PC-3 (cell line): ENCODE measurements around the gene RSAD1. TPM values are rescaled to one million over a fixed set of nuclear protein-coding genes. Genes with fewer than 3 reads are reported as not detected.
A peak's percentile ranks its signal among the peaks of the same experiment; 100 is the strongest.

Experiments
- ATAC-seq: fragments of 200-7000 bp; cut with Tn5 transposase; 2 replicates; pipeline ENCODE4 v1.9.1; 2020; ENCODE audit warnings: mild to moderate bottlenecking, moderate library complexity
- BruUV-seq: library from RNA; stranded (reverse); fragments of 400-500 nt; replicated peaks from 2 replicates; lab custom pipeline; 2021; lab: Mats Ljungman, UMichigan
- CTCF ChIA-PET: fragments of 300-600 bp; sonication (Branson Sonifier 250); formaldehyde crosslinking; loops from one replicate; lab custom pipeline; 2022; ENCODE audit warnings: antibody characterized with exemption; lab: Charles Lee
- POLR2A ChIA-PET: fragments of 300-600 bp; sonication (Branson Sonifier 250); formaldehyde crosslinking; loops from one replicate; lab custom pipeline; 2022; ENCODE audit warnings: antibody characterized with exemption; ENCODE audit not compliant: unreplicated experiment; lab: Charles Lee
- DNase-seq: peaks from one replicate; pipeline ENCODE4 v3.0.0-alpha.2; 2015
- H2AFZ ChIP-seq: fragments of 300-600 bp; sonication (generic); 2 replicates; pipeline ENCODE4 v1.6.0; 2016; ENCODE audit warnings: antibody characterized with exemption, low read length
- H3F3A ChIP-seq: fragments of 300-600 bp; sonication (generic); one replicate; pipeline ENCODE4 v1.6.0; 2017; ENCODE audit warnings: antibody characterized with exemption, low read length, control low read depth, mild to moderate bottlenecking; ENCODE audit not compliant: unreplicated experiment
- H3K27ac ChIP-seq: fragments of 300-600 bp; sonication (generic); 2 replicates; pipeline ENCODE4 v1.5.1; 2016; ENCODE audit warnings: mild to moderate bottlenecking, low read length
- H3K27me3 ChIP-seq: fragments of 300-600 bp; sonication (generic); 2 replicates; pipeline ENCODE4 v1.6.1; 2016; ENCODE audit warnings: low read length, mixed read lengths
- H3K36me3 ChIP-seq: fragments of 300-600 bp; sonication (generic); 2 replicates; pipeline ENCODE4 v1.6.1; 2016; ENCODE audit warnings: low read depth, mixed run types, low read length, mixed read lengths
- H3K4me1 ChIP-seq: fragments of 300-600 bp; sonication (generic); 2 replicates; pipeline ENCODE4 v1.5.1; 2016; ENCODE audit warnings: low read length; ENCODE audit not compliant: insufficient read depth
- H3K4me2 ChIP-seq: fragments of 300-600 bp; sonication (generic); 2 replicates; pipeline ENCODE4 v1.6.0; 2016; ENCODE audit warnings: low read length
- H3K4me3 ChIP-seq: fragments of 300-600 bp; sonication (generic); 2 replicates; pipeline ENCODE4 v1.5.1; 2016; ENCODE audit warnings: mild to moderate bottlenecking, low read length, mixed read lengths
- H3K79me2 ChIP-seq: fragments of 300-600 bp; sonication (generic); 2 replicates; pipeline ENCODE4 v1.6.1; 2017; ENCODE audit warnings: low read length, mixed read lengths
- H3K9ac ChIP-seq: fragments of 300-600 bp; sonication (generic); 2 replicates; pipeline ENCODE4 v1.6.0; 2016; ENCODE audit warnings: mild to moderate bottlenecking, low read length
- H3K9me2 ChIP-seq: fragments of 300-600 bp; sonication (generic); replicated peaks from 2 replicates; pipeline ENCODE4 v1.6.1; 2016; ENCODE audit warnings: mixed run types, low read length, mixed read lengths
- H3K9me3 ChIP-seq: fragments of 300-600 bp; sonication (generic); 2 replicates; pipeline ENCODE4 v1.6.1; 2016; ENCODE audit warnings: low read length, mixed read lengths
- H4K20me1 ChIP-seq: fragments of 300-600 bp; sonication (generic); 2 replicates; pipeline ENCODE4 v1.6.1; 2016; ENCODE audit warnings: low read length, mixed read lengths
- CTCF ChIP-seq: fragments of 300-600 bp; sonication (generic); conservative IDR thresholded peaks from 2 replicates; pipeline ENCODE4 v1.5.1; 2017; ENCODE audit warnings: antibody characterized with exemption, low read depth, mild to moderate bottlenecking, low read length
- EZH2 ChIP-seq: fragments of 300-600 bp; sonication (generic); IDR thresholded peaks from one replicate; pipeline ENCODE4 v1.6.1; 2017; ENCODE audit warnings: antibody characterized with exemption, mild to moderate bottlenecking, low read length; ENCODE audit not compliant: unreplicated experiment
- EZH2phosphoT487 ChIP-seq: fragments of 300-600 bp; sonication (generic); IDR thresholded peaks from 2 replicates; pipeline ENCODE4 v1.6.1; 2018; ENCODE audit warnings: mild to moderate bottlenecking, antibody characterized with exemption, low read length, borderline replicate concordance
- intact Hi-C: fragments of 100-400 bp; cut with micrococcal nuclease; formaldehyde crosslinking; loops from 2 replicates; pipeline ENCODE4 v1.9.0; 2023
- total RNA-seq: library from RNA; depleted of rRNA; stranded (reverse); fragments of >200 nt; gene quantifications from 2 replicates; pipeline ENCODE4 v1.2.3, GENCODE V29; 2014

Gene RSAD1
- total RNA-seq, 1 experiment from 2014 or later, result 37.7 TPM

- Histone ChIP-seq H3K4me1 (peaks cover 14% of the 10 kb centered on the region), H3K27me3 (no peaks in the 10 kb centered on the region), H3K4me2 (no peak overlapping the region), H3K27ac (no peak overlapping the region), H3K36me3 (peaks cover 3% of the 10 kb centered on the region; the same call in 1 of the 2 replicates), H2AFZ (no peak overlapping the region), H3K9me2 (no peaks in the 10 kb centered on the region), H3K9ac (no peak overlapping the region), H4K20me1 (no peaks in the 10 kb centered on the region), H3K79me2 (peaks cover 10% of the 10 kb centered on the region; the same call in 1 of the 2 replicates), H3K4me3 (no peak overlapping the region), H3K9me3 (no peaks in the 10 kb centered on the region), H3F3A (no peaks in the 10 kb centered on the region)
- DNase-seq (no peak), ATAC-seq (no peak)
- POLR2A ChIA-PET, result no interaction called here
- BruUV-seq, result no TSS peak
- CTCF ChIA-PET, result no interaction called here
- TF ChIP-seq EZH2 (no peak), EZH2phosphoT487 (no peak), CTCF (no peak)
- intact Hi-C loops, result no loop called here
Observed at GRCh38 chr17:50437409-50437808, 41.3 kb upstream of the RSAD1 start.

- H3F3A ChIP-seq, result no peaks in the 10 kb centered on the region
- no peak overlapping the region for H3K4me2 ChIP-seq
- no peaks in the 10 kb centered on the region for H3K27me3 ChIP-seq
- H3K9me3 ChIP-seq, result no peaks in the 10 kb centered on the region
- intact Hi-C loops, result no loop called here
- no TSS peak for BruUV-seq
- peaks cover 3% of the 10 kb centered on the region; the same call in 1 of the 2 replicates for H3K36me3 ChIP-seq
- 0 out of 2 replicates have a peak, but pooled peaks cover 4% of the 10 kb centered on the region for H3K79me2 ChIP-seq
- no peak overlapping the region for H3K9ac ChIP-seq
- no peak overlapping the region for H3K4me3 ChIP-seq
- no peak overlapping the region for H3K27ac ChIP-seq
- no peak overlapping the region for H2AFZ ChIP-seq
- peaks cover 29% of the 10 kb centered on the region for H3K4me1 ChIP-seq
- no peaks in the 10 kb centered on the region for H4K20me1 ChIP-seq
- CTCF ChIA-PET, result no interaction called here
- no peak for DNase-seq
- no peak for ATAC-seq
- TF ChIP-seq CTCF (no peak), EZH2 (no peak), EZH2phosphoT487 (no peak)
- POLR2A ChIA-PET, result no interaction called here
- H3K9me2 ChIP-seq, result no peaks in the 10 kb centered on the region
Observed at GRCh38 chr17:50439008-50439407, 39.7 kb upstream of the RSAD1 start.

- Histone ChIP-seq H3F3A (no peaks in the 10 kb centered on the region), H3K27ac (no peak overlapping the region), H3K36me3 (peaks cover 3% of the 10 kb centered on the region; the same call in 1 of the 2 replicates), H4K20me1 (no peaks in the 10 kb centered on the region), H3K9me3 (no peaks in the 10 kb centered on the region), H3K9me2 (no peaks in the 10 kb centered on the region), H3K79me2 (0 out of 2 replicates have a peak, but pooled peaks cover 4% of the 10 kb centered on the region), H3K27me3 (no peaks in the 10 kb centered on the region), H3K4me2 (no peak overlapping the region), H3K4me1 (peaks cover 29% of the 10 kb centered on the region), H3K9ac (no peak overlapping the region), H2AFZ (no peak overlapping the region), H3K4me3 (no peak overlapping the region)
- no TSS peak for BruUV-seq
- CTCF ChIA-PET, result interaction anchor here (0.6 to 1.0 kb wide), 2 partner anchors 14 to 43 kb away, joined by 3 to 4 read pairs; partner anchors contain the start of gene LRRC59
- ATAC-seq, result peak; percentile 27
- POLR2A ChIA-PET, result no interaction called here
- intact Hi-C loops, result no loop called here
- TF ChIP-seq EZH2phosphoT487 (no peak), EZH2 (no peak), CTCF (no peak)
- peak; percentile 38 for DNase-seq
Observed at GRCh38 chr17:50440172-50440837, 38.4 kb upstream of the RSAD1 start.
